HG02884 (cell line): ENCODE results near the gene PATE1.
"Not testable (repeated sequence)": the region's sequence is repeated elsewhere in the genome, so short reads cannot be mapped to it uniquely, and the experiment has no call there.

Source experiments
- ATAC-seq: cut with Tn5 transposase; IDR thresholded peaks from one replicate; pipeline ENCODE4 v1.9.1; 2021; ENCODE audit warnings: mild to moderate bottlenecking, moderate library complexity; ENCODE audit not compliant: unreplicated experiment

The PATE1 gene, protein sequence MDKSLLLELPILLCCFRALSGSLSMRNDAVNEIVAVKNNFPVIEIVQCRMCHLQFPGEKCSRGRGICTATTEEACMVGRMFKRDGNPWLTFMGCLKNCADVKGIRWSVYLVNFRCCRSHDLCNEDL

GRCh38 chr11:125745979-125746378, at the start of gene PATE1:
TSS of gene PATE1 (plus strand) at chr11:125746279. CDS start at chr11:125746305, 26 bp downstream.
- ATAC-seq: no peak

DNA sequence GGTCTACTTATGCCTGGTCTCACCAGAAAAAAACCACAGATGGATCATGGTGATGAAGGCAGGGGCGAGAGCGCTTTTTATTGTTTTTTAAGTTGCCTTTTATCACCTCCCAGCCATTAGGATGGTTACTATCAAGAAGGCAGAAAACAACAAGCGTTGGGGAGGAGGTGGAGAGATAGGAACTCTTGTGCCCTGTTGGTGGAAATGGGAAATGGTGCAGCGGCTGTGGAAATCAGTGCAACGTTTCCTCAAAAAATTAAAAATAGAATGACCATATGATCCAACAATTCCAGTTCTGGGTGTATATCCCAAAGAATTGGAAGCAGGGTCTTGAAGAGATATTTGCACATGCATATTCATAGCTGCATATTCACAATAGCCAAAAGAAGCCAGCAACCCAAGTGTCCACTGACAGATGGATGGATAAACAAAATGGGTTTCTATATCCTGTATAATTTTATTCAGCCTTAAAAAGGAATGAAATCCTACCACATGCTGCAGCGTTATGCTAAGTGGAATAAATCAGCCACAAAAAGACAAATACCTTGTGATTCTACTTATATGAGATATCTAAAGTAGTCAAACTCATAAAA, 45.0 kb upstream of the PATE1 start:
- ATAC-seq: no peak

DNA sequence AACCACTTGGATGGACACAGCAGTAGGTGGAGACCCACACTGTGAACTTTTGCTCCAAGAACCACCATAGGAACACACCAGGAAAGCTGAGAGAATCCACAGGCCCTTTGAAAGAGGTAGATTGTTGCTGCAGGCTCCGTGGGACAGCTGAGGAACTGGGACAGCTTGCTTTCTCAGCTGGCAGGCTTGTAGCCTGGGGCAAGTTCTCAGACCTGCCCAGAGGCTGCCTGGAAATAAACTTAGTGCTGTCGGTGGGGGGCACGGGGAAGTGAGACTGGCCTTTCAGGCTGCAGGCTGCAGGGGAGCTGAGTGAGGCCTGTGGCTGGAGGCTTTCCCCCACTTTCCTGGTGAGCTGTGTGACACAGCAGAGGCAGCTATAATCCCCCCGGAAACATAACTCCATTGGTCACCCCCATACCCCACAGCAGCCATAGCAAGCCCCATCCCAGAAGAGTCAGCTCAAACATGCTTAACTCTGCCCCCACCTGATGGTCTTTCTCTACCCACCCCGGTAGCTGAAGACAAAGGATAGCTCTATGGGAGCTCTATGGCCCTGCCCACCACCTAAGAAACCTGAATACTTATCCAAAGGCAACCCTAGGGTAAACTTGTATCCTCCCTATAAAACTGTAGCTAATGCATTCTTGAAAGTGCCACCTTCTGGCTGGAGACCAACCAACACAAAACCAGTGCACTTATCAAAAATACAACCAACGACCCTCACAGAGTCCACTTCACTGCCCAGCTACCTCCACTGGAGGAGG, 44.0 kb upstream of the PATE1 start:
- ATAC-seq: no peak

GRCh38 chr11:125704686-125705085, 41.4 kb upstream of the PATE1 start:
- not testable (repeated sequence) for ATAC-seq

DNA sequence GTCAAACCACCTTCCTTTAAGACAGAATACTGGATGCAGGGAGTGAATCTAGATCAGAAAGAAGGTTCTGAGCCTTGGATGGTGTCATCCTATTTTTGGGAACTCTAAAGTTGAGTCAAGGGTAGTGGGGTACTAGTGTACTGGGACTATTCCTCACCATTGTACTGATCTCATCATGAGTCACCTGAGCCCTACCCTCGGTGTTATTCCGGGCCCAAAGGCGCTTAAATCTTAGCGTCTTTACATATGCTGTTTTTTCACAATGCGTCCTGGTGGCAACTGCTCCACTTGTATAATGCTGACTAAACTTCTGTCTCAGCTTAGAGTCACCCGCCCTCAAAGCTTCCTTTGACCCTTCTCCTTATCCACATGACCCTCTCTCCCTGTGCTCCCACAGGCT, 25.3 kb upstream of the PATE1 start:
- no peak for ATAC-seq

GRCh38 chr11:125724125-125724524, 22.0 kb upstream of the PATE1 start:
- no peak for ATAC-seq

- no peak for ATAC-seq
Measured at GRCh38 chr11:125728969-125729368, 17.1 kb upstream of the PATE1 start.

- ATAC-seq: no peak
Measured at GRCh38 chr11:125740617-125741016, 5.5 kb upstream of the PATE1 start.

GRCh38 chr11:125743681-125744080, 2.4 kb upstream of the PATE1 start:
- no peak for ATAC-seq

DNA sequence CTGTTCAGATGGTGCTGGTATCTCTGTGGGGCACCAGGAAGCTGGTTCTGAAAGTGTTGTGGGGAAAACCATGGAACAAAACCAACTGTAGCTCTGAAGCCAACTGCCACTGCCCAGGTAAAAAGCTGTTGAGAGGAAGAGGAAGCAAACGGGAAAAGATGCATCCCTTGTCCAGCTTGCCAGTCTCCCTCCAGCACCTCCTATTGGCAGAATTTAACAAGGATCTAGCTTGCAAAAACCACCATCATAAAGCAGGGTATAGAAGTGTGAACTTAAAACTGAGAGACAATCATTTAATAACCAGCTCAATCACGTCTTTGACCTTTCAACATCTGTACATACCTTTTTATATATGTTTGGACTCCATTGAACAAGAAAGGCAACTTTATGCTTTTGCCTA, 4.5 kb downstream of the PATE1 start:
- no peak for ATAC-seq

DNA sequence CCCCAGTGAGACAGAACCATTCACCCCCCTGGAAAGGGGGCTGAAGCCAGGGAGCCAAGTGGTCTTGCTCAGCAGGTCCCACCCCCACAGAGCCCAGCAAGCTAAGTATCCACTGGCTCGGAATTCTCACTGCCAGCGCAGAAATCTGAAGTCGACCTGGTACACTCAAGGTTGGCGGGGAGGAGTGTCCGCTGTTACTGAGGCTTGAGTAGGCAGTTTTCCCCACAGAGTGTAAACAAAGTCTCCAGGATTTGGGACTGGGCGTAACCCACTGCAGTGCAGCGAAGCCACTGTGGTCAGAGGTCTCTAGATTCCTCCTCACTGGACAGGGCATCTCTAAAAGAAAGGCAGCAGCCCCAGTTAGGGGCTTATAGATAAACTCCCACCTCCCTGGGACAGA, 10.0 kb downstream of the PATE1 start:
- ATAC-seq: no peak

- ATAC-seq: no peak
Measured at GRCh38 chr11:125762445-125762844, 16.4 kb downstream of the PATE1 start.

- no peak for ATAC-seq
Measured at GRCh38 chr11:125763483-125763882, 17.4 kb downstream of the PATE1 start.

- no peak for ATAC-seq
Measured at GRCh38 chr11:125766251-125766650, 20.2 kb downstream of the PATE1 start.

- ATAC-seq: no peak
Measured at GRCh38 chr11:125768336-125769046, 22.4 kb downstream of the PATE1 start.

GRCh38 chr11:125770583-125770982, 24.5 kb downstream of the PATE1 start:
- ATAC-seq: no peak

DNA sequence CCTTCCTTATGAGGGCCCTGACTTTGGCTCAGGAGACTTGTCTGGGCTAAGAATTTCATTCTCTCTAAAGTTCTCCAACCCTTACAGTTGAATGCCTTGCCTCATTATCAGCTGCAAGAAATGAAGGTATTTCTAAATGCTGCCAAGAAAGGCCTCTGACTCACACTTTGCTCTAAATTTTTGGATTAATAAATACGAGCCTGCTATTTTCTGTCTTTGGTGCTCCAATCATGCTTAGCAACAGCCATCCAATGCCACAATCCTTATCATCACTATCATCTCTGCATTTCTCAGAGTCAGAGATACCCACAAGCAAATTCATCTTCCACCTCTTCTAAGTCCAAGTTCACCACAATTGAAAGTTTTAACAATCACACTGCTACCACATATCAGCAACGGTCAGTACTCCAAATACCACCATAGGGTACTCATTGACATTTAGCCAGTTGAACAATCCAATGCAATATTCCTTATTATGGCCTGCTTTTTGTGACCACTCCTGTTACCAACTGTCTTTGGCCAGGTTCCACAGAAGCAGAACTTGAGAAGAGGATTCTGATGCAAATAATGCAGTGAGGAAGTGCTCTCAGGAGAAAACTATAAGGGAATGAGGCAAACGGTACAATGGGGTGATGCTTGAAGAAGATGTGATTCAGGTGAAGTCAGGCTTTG, 26.9 kb downstream of the PATE1 start:
- no peak for ATAC-seq

DNA sequence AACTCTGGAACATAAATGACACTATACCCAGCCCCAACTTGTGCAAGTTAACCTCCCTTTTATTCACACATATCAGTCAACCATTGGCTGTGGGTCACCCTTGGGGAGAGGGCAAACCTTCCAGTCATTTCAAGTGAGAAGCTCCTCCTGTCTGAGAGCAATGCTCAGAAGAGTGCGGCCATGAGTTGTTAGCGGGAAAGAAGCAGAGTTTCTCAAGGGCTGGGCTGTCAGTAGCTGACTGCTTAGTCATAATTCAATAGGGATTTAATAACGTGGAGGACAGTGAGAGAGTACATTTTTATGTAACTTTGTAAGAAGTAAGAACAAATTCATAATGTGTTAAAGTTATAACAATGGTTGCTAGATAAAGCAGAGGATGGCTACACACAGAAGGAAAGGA, 27.4 kb downstream of the PATE1 start:
- ATAC-seq: no peak

DNA sequence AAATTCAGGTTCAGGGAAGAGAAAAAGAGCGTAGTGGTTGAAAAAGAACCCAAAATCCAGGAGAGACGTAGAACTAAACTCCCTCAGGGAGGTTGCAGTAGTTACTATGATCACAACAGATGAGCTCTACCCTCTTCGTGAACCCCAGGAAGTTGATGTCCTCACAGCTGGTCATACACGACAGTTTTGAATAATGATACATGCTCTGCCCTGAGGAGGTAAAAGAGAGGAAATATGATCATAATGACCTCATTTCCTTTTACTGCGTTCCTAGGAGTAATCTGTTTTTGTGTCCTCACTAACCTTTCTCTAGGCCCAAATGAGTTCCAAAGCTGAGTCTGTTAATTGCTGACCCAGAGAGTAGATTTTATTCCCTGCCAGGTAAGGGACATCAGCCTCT, 31.2 kb downstream of the PATE1 start:
- no peak for ATAC-seq

GRCh38 chr11:125778728-125779127, 32.6 kb downstream of the PATE1 start, which contains the start of gene PATE2:
TSS of gene PATE2 (minus strand) at chr11:125778828. CDS start at chr11:125778773, 55 bp downstream.
- no peak for ATAC-seq

DNA sequence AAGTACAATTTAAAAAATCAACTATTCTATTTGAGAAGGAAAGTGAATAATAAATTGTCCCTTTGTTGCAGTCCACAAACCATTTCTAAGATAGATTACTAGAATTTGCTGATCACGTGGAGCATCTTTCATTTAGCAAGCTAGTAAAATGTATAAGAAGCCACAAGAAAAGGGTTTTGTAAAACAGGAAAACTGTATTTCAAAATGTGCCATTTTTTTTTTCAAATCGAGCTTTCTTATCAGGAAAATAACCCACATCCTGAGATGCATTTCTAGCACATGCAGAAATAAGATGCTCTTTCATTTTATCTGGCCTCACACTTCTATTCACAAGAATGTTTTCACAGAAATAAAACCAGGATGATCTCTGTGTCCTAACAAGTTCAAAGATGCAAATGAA, 38.6 kb downstream of the PATE1 start:
- ATAC-seq: no peak
